Tongue (tissue), 2 donors: ENCODE measurements around the gene SNAPIN. TPM values are rescaled to one million over a fixed set of nuclear protein-coding genes. Genes with fewer than 3 reads are reported as not detected.

Source experiments
- small RNA-seq: library from RNA; depleted of rRNA; stranded (forward); fragments of <200 nt; gene quantifications from one replicate; pipeline ENCODE3, GENCODE V24; 2014; ENCODE audit warnings: low replicate concordance
- total RNA-seq: library from RNA; depleted of rRNA; stranded (reverse); fragments of >200 nt; gene quantifications from one replicate; pipeline ENCODE4 v1.2.3, GENCODE V29; 2014

Gene SNAPIN
- total RNA-seq, 1 donor from 2014 or later: 64.9 TPM

Small RNA genes within 50 kb of the gene (small RNA-seq; reads per million reads assigned to genes)
- gene MIR8083: not detected
- gene RN7SL372P: not detected

Other genes starting within 250 kb of the SNAPIN start
- not detected for gene S100A7A, start 242.2 kb upstream of the SNAPIN start, total RNA-seq
- 2.6 TPM for gene S100A7, start 198.1 kb upstream of the SNAPIN start, total RNA-seq
- 103 TPM for gene S100A6, start 122.7 kb upstream of the SNAPIN start, total RNA-seq
- gene S100A5, start 117.8 kb upstream of the SNAPIN start, total RNA-seq: not detected
- 160 TPM for gene S100A4, start 112.9 kb upstream of the SNAPIN start, total RNA-seq
- 0.72 TPM for gene S100A3, start 109.4 kb upstream of the SNAPIN start, total RNA-seq
- gene S100A2, start 92.9 kb upstream of the SNAPIN start, total RNA-seq: 46.5 TPM
- gene S100A16, start 45.6 kb upstream of the SNAPIN start, total RNA-seq: 76.2 TPM
- gene S100A14, start 42.4 kb upstream of the SNAPIN start, total RNA-seq: 40.9 TPM
- 42.5 TPM for gene S100A13, start 31.2 kb upstream of the SNAPIN start, total RNA-seq
- 13.4 TPM for gene S100A1, start 30.3 kb upstream of the SNAPIN start, total RNA-seq
- 71.8 TPM for gene CHTOP, start 24.6 kb upstream of the SNAPIN start, total RNA-seq
- gene ILF2, start 12.3 kb downstream of the SNAPIN start, total RNA-seq: 136 TPM
- 8.5 TPM for gene NPR1, start 20.0 kb downstream of the SNAPIN start, total RNA-seq
- 34.9 TPM for gene INTS3, start 69.3 kb downstream of the SNAPIN start, total RNA-seq
- gene SLC27A3, start 116.7 kb downstream of the SNAPIN start, total RNA-seq: 15.2 TPM